Caco-2 (cell line): ENCODE data around the gene MBP. TPM values are rescaled to one million over a fixed set of nuclear protein-coding genes. Genes with fewer than 3 reads are reported as not detected.

Source experiments
- BruUV-seq: library from RNA; stranded (reverse); fragments of 400-500 nt; replicated peaks from 2 replicates; lab custom pipeline; 2021; lab: Mats Ljungman, UMichigan
- CTCF ChIA-PET: fragments of 300-600 bp; sonication (Branson Sonifier 250); formaldehyde crosslinking; loops from one replicate; lab custom pipeline; 2022; ENCODE audit warnings: antibody characterized with exemption; lab: Charles Lee
- POLR2A ChIA-PET: fragments of 300-600 bp; sonication (Branson Sonifier 250); formaldehyde crosslinking; loops from one replicate; lab custom pipeline; 2022; ENCODE audit warnings: antibody characterized with exemption; lab: Charles Lee
- DNase-seq, 2 experiments: peaks; one replicate each; pipeline versions ENCODE4 v3.0.0 to v3.0.0-alpha.2; 2020 to 2022
- H3K27me3 ChIP-seq: replicated peaks from 2 replicates; pipeline ENCODE4 v1.6.0; 2011; ENCODE audit warnings: low read length; ENCODE audit not compliant: control insufficient read depth, insufficient read depth
- H3K36me3 ChIP-seq: 2 replicates; pipeline ENCODE4 v1.5.1; 2011; ENCODE audit warnings: low read length; ENCODE audit not compliant: control insufficient read depth, insufficient read depth
- H3K4me1 ChIP-seq: fragments of 250-450 bp; sonication (Bioruptor Pico); 2 replicates; pipeline ENCODE4 v1.5.1; 2020; ENCODE audit warnings: mild to moderate bottlenecking
- H3K4me3 ChIP-seq: 2 replicates; pipeline ENCODE4 v1.5.1; 2011; ENCODE audit warnings: low read depth, mild to moderate bottlenecking, control low read depth, low read length
- H3K9me3 ChIP-seq: fragments of 250-450 bp; sonication (Bioruptor Pico); 2 replicates; pipeline ENCODE4 v1.5.1; 2020; ENCODE audit warnings: mild to moderate bottlenecking, moderate library complexity
- H3K27ac Mint-ChIP-seq: one replicate; pipeline ENCODE4 v1.8.0; 2022; ENCODE audit warnings: mixed read lengths; ENCODE audit not compliant: unreplicated experiment
- H3K27me3 Mint-ChIP-seq: one replicate; pipeline ENCODE4 v1.8.0; 2022; ENCODE audit warnings: mixed read lengths; ENCODE audit not compliant: insufficient read depth, unreplicated experiment
- H3K36me3 Mint-ChIP-seq: one replicate; pipeline ENCODE4 v1.8.0; 2022; ENCODE audit warnings: mild to moderate bottlenecking, mixed read lengths; ENCODE audit not compliant: insufficient read depth, unreplicated experiment
- H3K4me1 Mint-ChIP-seq: one replicate; pipeline ENCODE4 v1.8.0; 2022; ENCODE audit warnings: low read depth, mixed read lengths; ENCODE audit not compliant: unreplicated experiment
- H3K4me3 Mint-ChIP-seq: one replicate; pipeline ENCODE4 v1.8.0; 2022; ENCODE audit warnings: mild to moderate bottlenecking, moderate library complexity, mixed read lengths; ENCODE audit not compliant: unreplicated experiment
- H3K9me3 Mint-ChIP-seq: one replicate; pipeline ENCODE4 v1.8.0; 2022; ENCODE audit warnings: mixed read lengths; ENCODE audit not compliant: unreplicated experiment
- CTCF ChIP-seq, 2 experiments: fragments of 200-600 bp in 1 of 2; IDR thresholded peaks; 1 replicate in 1 of 2; 2 replicates in 1 of 2; pipeline versions ENCODE4 v1.5.1 to v1.8.0; 2011 to 2022; ENCODE audit warnings: antibody characterized with exemption in 1 of 2, control low read depth in 1 of 2, inconsistent platforms in 1 of 2, low read depth in 1 of 2, low read length in 1 of 2, mild to moderate bottlenecking in 1 of 2, moderate library complexity in 1 of 2; ENCODE audit not compliant: insufficient read depth in 1 of 2, severe bottlenecking in 1 of 2, unreplicated experiment in 1 of 2
- intact Hi-C: fragments of 100-400 bp; cut with micrococcal nuclease; formaldehyde crosslinking; loops from one replicate; pipeline ENCODE4 v1.10.0; 2022; ENCODE audit not compliant: unreplicated experiment
- total RNA-seq: library from RNA; stranded (reverse); gene quantifications from 2 replicates; pipeline ENCODE4 v1.2.3, GENCODE V29; 2022

The MBP gene
- total RNA-seq, 1 experiment from 2014 or later: 11.4 TPM

GRCh38 chr18:77073336-77074093 is 59.1 kb downstream of the MBP start:
- Histone ChIP-seq H3K27me3 (no peaks in the 10 kb centered on the region), H3K4me3 (no peak overlapping the region), H3K9me3 (no peaks in the 10 kb centered on the region), H3K4me1 (no peaks in the 10 kb centered on the region), H3K36me3 (no peaks in the 10 kb centered on the region)
- Mint-ChIP-seq H3K4me3 (no peak overlapping the region), H3K36me3 (no peaks in the 10 kb centered on the region), H3K27me3 (no peaks in the 10 kb centered on the region), H3K27ac (no peak overlapping the region), H3K4me1 (no peaks in the 10 kb centered on the region), H3K9me3 (no peaks in the 10 kb centered on the region)
- POLR2A ChIA-PET: no interaction called here
- CTCF ChIA-PET: interaction anchor here (1.3 kb wide), 1 partner anchor 138 kb away, joined by 3 read pairs; no protein-coding TSS in a partner anchor
- intact Hi-C loops: no loop called here
- no peak for DNase-seq
- TF ChIP-seq CTCF (IDR thresholded peaks at IDR 0.05; ENCODE audit: insufficient read depth in 1 of 2, low read depth in 1 of 2, low read length in 1 of 2, severe bottlenecking in 1 of 2, unreplicated experiment in 1 of 2): no peak
- no TSS peak for BruUV-seq

- no peaks in the 10 kb centered on the region for H3K4me1 ChIP-seq
- H3K27ac Mint-ChIP-seq: no peak overlapping the region
- CTCF ChIA-PET: interaction anchor here (1.3 kb wide), 1 partner anchor 139 kb away, joined by 3 read pairs; no protein-coding TSS in a partner anchor
Observed at GRCh38 chr18:77072566-77072965, 60.0 kb downstream of the MBP start.

GRCh38 chr18:77071711-77072292 is 60.8 kb downstream of the MBP start:
- intact Hi-C loops: no loop called here
- POLR2A ChIA-PET: no interaction called here
- Histone ChIP-seq H3K27me3 (no peaks in the 10 kb centered on the region), H3K4me1 (no peaks in the 10 kb centered on the region), H3K4me3 (no peak overlapping the region), H3K36me3 (no peaks in the 10 kb centered on the region), H3K9me3 (no peaks in the 10 kb centered on the region)
- Mint-ChIP-seq H3K9me3 (no peaks in the 10 kb centered on the region), H3K27me3 (no peaks in the 10 kb centered on the region), H3K27ac (no peak overlapping the region), H3K4me3 (no peak overlapping the region), H3K4me1 (no peaks in the 10 kb centered on the region), H3K36me3 (no peaks in the 10 kb centered on the region)
- no TSS peak for BruUV-seq
- CTCF ChIA-PET: no interaction called here
- DNase-seq: no peak
- TF ChIP-seq CTCF (IDR thresholded peaks at IDR 0.05; ENCODE audit: insufficient read depth in 1 of 2, low read depth in 1 of 2, low read length in 1 of 2, severe bottlenecking in 1 of 2, unreplicated experiment in 1 of 2): no peak

More at GRCh38 chr18:77072566-77072965, 60.0 kb downstream of the MBP start:
- Mint-ChIP-seq H3K27me3 (no peaks in the 10 kb centered on the region), H3K4me1 (no peaks in the 10 kb centered on the region), H3K4me3 (no peak overlapping the region), H3K9me3 (no peaks in the 10 kb centered on the region), H3K36me3 (no peaks in the 10 kb centered on the region)
- BruUV-seq: no TSS peak
- Histone ChIP-seq H3K27me3 (no peaks in the 10 kb centered on the region), H3K36me3 (no peaks in the 10 kb centered on the region), H3K9me3 (no peaks in the 10 kb centered on the region), H3K4me3 (no peak overlapping the region)
- intact Hi-C loops: no loop called here
- TF ChIP-seq CTCF (IDR thresholded peaks at IDR 0.05; ENCODE audit: insufficient read depth in 1 of 2, low read depth in 1 of 2, low read length in 1 of 2, severe bottlenecking in 1 of 2, unreplicated experiment in 1 of 2): no peak
- POLR2A ChIA-PET: no interaction called here
- no peak for DNase-seq
